CD4-positive, alpha-beta T cell treated with Interleukin-15 for 1 hour (primary cell): ENCODE measurements around the gene KIFAP3.

Source experiments
- DNase-seq: peaks from one replicate; pipeline ENCODE4 v3.0.0-alpha.2; 2020

The KIFAP3 gene

GRCh38 chr1:169915150-169915549, 159.3 kb downstream of the KIFAP3 start:
- no peak for DNase-seq

GRCh38 chr1:169914531-169914930, 160.0 kb downstream of the KIFAP3 start:
- DNase-seq = no peak

- DNase-seq = no peak
These were observed 165.0 kb downstream of the KIFAP3 start for GRCh38 chr1:169909499-169909898.

- DNase-seq = no peak
These were observed 167.6 kb downstream of the KIFAP3 start for GRCh38 chr1:169906938-169907337.

GRCh38 chr1:169904834-169905233, 169.7 kb downstream of the KIFAP3 start:
- DNase-seq = no peak

- no peak for DNase-seq
These were observed 171.7 kb downstream of the KIFAP3 start for GRCh38 chr1:169902751-169903150.

GRCh38 chr1:169901115-169901514, 173.4 kb downstream of the KIFAP3 start:
- no peak for DNase-seq

- no peak for DNase-seq
These were observed 173.9 kb downstream of the KIFAP3 start for GRCh38 chr1:169900571-169900970.

GRCh38 chr1:169899519-169900217, 174.8 kb downstream of the KIFAP3 start:
- DNase-seq = no peak

- no peak for DNase-seq
These were observed 178.5 kb downstream of the KIFAP3 start for GRCh38 chr1:169896013-169896412.

GRCh38 chr1:169894424-169895145, 179.9 kb downstream of the KIFAP3 start:
- DNase-seq = no peak

GRCh38 chr1:169893645-169894423, 180.7 kb downstream of the KIFAP3 start, which contains the start of gene SCYL3:
TSS of gene SCYL3 (minus strand) at chr1:169893896. CDS start at chr1:169888840, 5,056 bp downstream.
- DNase-seq = peak; percentile 94

GRCh38 chr1:169892927-169893644, 181.4 kb downstream of the KIFAP3 start:
- no peak for DNase-seq

GRCh38 chr1:169892176-169892926, 182.1 kb downstream of the KIFAP3 start:
- DNase-seq = no peak

- no peak for DNase-seq
These were observed 183.0 kb downstream of the KIFAP3 start for GRCh38 chr1:169891539-169891885.

GRCh38 chr1:169890761-169891538, 183.5 kb downstream of the KIFAP3 start:
- DNase-seq = peak; percentile 39

- no peak for DNase-seq
These were observed 184.6 kb downstream of the KIFAP3 start for GRCh38 chr1:169889871-169890270.

GRCh38 chr1:169886931-169887330, 187.6 kb downstream of the KIFAP3 start:
- no peak for DNase-seq

- no peak for DNase-seq
These were observed 188.1 kb downstream of the KIFAP3 start for GRCh38 chr1:169886422-169886821.

- DNase-seq = no peak
These were observed 189.3 kb downstream of the KIFAP3 start for GRCh38 chr1:169885207-169885606.

GRCh38 chr1:169884634-169885033, 189.9 kb downstream of the KIFAP3 start:
- DNase-seq = no peak
